Measurements from ENCODE around the gene ANKRD44.

GRCh38 chr2:197286805-197287595 is 23.6 kb downstream of the ANKRD44 start:
- no peak for TF ChIP-seq CTCF (IDR thresholded peaks at IDR 0.05)
- TF ChIP-seq POLR2A (IDR thresholded peaks at IDR 0.05): no peak
- TF ChIP-seq POLR2AphosphoS5 (IDR thresholded peaks at IDR 0.05): no peak

Measured in gastroesophageal sphincter (tissue), 3 donors.